GM12878 (cell line): Measurements from ENCODE around the gene CFB. TPM values are rescaled to one million over a fixed set of nuclear protein-coding genes. Genes with fewer than 3 reads are reported as not detected.
A peak's percentile ranks its signal among the peaks of the same experiment; 100 is the strongest.

Experiments
- ATAC-seq: fragments of 200-7000 bp; cut with Tn5 transposase; 3 replicates; pipeline ENCODE4 v1.9.1; 2020; ENCODE audit warnings: mild to moderate bottlenecking, moderate library complexity
- Bru-seq: library from RNA; stranded (reverse); fragments of 400-500 nt; gene quantifications from one replicate; lab custom pipeline; 2021; lab: Mats Ljungman, UMichigan
- BruChase-seq, 2 experiments: library from RNA; stranded (reverse); fragments of 400-500 nt; gene quantifications; one replicate each; lab custom pipeline; 2021; lab: Mats Ljungman, UMichigan
- BruUV-seq: library from RNA; stranded (reverse); fragments of 400-500 nt; replicated peaks from 2 replicates; lab custom pipeline; 2021; lab: Mats Ljungman, UMichigan
- CTCF ChIA-PET: fragments of 300-600 bp; sonication (Branson Sonifier 250); formaldehyde crosslinking; extraction: SDS; loops from one replicate; lab custom pipeline; 2021; ENCODE audit warnings: inconsistent platforms; lab: Yijun Ruan, JAX
- POLR2A ChIA-PET: fragments of 350-600 bp; formaldehyde crosslinking; extraction: SDS; loops from one replicate; lab custom pipeline; 2021; ENCODE audit warnings: inconsistent platforms; lab: Charles Lee
- RAD21 ChIA-PET: fragments of 300-600 bp; sonication (Branson Sonifier 250); formaldehyde crosslinking; loops from one replicate; lab custom pipeline; 2023; ENCODE audit warnings: antibody characterized with exemption; ENCODE audit not compliant: unreplicated experiment; lab: Charles Lee
- SMC1A ChIA-PET: fragments of 300-600 bp; sonication (Branson Sonifier 250); formaldehyde crosslinking; loops from one replicate; lab custom pipeline; 2023; ENCODE audit not compliant: unreplicated experiment, uncharacterized antibody; lab: Charles Lee
- DNase-seq: peaks from one replicate; pipeline ENCODE4 v3.0.0-alpha.2; 2011; ENCODE audit warnings: low read depth, low spot score
- FAIRE-seq: peaks from 3 replicates; lab custom pipeline; 2011; peaks lifted over from hg19 to GRCh38; lab: Jason Lieb, UNC
- H2AFZ ChIP-seq: 2 replicates; pipeline ENCODE4 v1.6.0; 2011; ENCODE audit warnings: low read depth, low read length, control low read depth; ENCODE audit not compliant: control insufficient read depth
- H3K27ac ChIP-seq: 2 replicates; pipeline ENCODE4 v1.5.1; 2011; ENCODE audit warnings: control low read depth; ENCODE audit not compliant: control insufficient read depth, insufficient read depth
- H3K27me3 ChIP-seq, 2 experiments: replicated peaks in 1 of 2; 2 replicates each; pipeline versions ENCODE4 v1.6.0 to v1.6.1; 2011; ENCODE audit warnings: low read length in 1 of 2; ENCODE audit not compliant: control insufficient read depth in 2 of 2, insufficient read depth in 2 of 2
- H3K36me3 ChIP-seq, 2 experiments: 2 replicates each; pipeline ENCODE4 v1.5.1; 2011; ENCODE audit warnings: low read length in 1 of 2; ENCODE audit not compliant: control insufficient read depth in 2 of 2, insufficient read depth in 2 of 2
- H3K4me1 ChIP-seq: 2 replicates; pipeline ENCODE4 v1.6.1; 2011; ENCODE audit warnings: mild to moderate bottlenecking, low read length, moderate library complexity, mixed read lengths; ENCODE audit not compliant: control insufficient read depth, insufficient read depth
- H3K4me2 ChIP-seq: 2 replicates; pipeline ENCODE4 v1.6.0; 2011; ENCODE audit warnings: control low read depth; ENCODE audit not compliant: control insufficient read depth, insufficient read depth
- H3K4me3 ChIP-seq: fragments of 200-600 bp; sonication (generic); 2 replicates; pipeline ENCODE4 v1.5.1; 2016
- H3K79me2 ChIP-seq: 2 replicates; pipeline ENCODE4 v1.6.0; 2011; ENCODE audit warnings: low read length; ENCODE audit not compliant: control insufficient read depth, insufficient read depth
- H3K9ac ChIP-seq: 2 replicates; pipeline ENCODE4 v1.8.0; 2011; ENCODE audit warnings: low read length, control low read depth, mixed read lengths; ENCODE audit not compliant: control insufficient read depth, insufficient read depth
- H3K9me3 ChIP-seq: replicated peaks from 3 replicates; pipeline ENCODE4 v1.5.1; 2011; ENCODE audit warnings: mild to moderate bottlenecking, low read length; ENCODE audit not compliant: control insufficient read depth, insufficient read depth
- H4K20me1 ChIP-seq: 2 replicates; pipeline ENCODE4 v1.6.0; 2011; ENCODE audit not compliant: control insufficient read depth, insufficient read depth
- GATAD2B ChIP-seq: fragments of 450-650 bp; conservative IDR thresholded peaks from 2 replicates; pipeline ENCODE4 v1.6.1; 2017; ENCODE audit warnings: low read depth, mild to moderate bottlenecking, moderate library complexity
- JUNB ChIP-seq: IDR thresholded peaks from 2 replicates; pipeline ENCODE4 v1.6.1; 2016; ENCODE audit warnings: antibody characterized with exemption, mild to moderate bottlenecking
- WGBS: methylation state at CpG from one replicate; pipeline ENCODE4 v1.1.6; 2016; ENCODE audit warnings: low lambda C conversion rate; ENCODE audit not compliant: insufficient replicate concordance, insufficient coverage; ENCODE audit errors: missing lambda C conversion rate; 5-methylcytosine and 5-hydroxymethylcytosine counted together
- in situ Hi-C: fragments of 300-500 bp; cut with MboI; formaldehyde crosslinking; loops from 9 replicates; pipeline ENCODE4 v1.14.3; 2018; ENCODE audit warnings: mixed read lengths
- intact Hi-C: fragments of 100-400 bp; cut with micrococcal nuclease; formaldehyde crosslinking; loops from one replicate; pipeline ENCODE4 v1.14.2; 2022; ENCODE audit not compliant: unreplicated experiment
- long read RNA-seq, 2 experiments: library from polyadenylated mRNA; unstranded; transcript quantifications; one replicate each; pipeline ENCODE4 v2.0.0, GENCODE V29; 2019 to 2020
- polyA minus RNA-seq, 3 experiments: library from RNA; depleted of rRNA, polyadenylated mRNA; stranded (reverse); fragments of >200 nt; gene quantifications; 2 replicates each; pipeline ENCODE4 v1.2.3, GENCODE V29; 2011
- polyA plus RNA-seq, 11 experiments: library from polyadenylated mRNA; depleted of rRNA in 4 of 11; unstranded in 6 of 11; stranded (reverse) in 5 of 11; fragments of >200 nt; fragmentation: Nextera tagmentation in 4 of 11; fragmentation: Illumina TruSeq in 1 of 11; extraction: Ambion mirVana in 4 of 11; extraction: Trizol in 1 of 11; gene quantifications; 1 replicate in 1 of 11; 2 replicates in 10 of 11; pipeline versions ENCODE4 v1.2.1 to v1.2.3, GENCODE V29; 2011 to 2016; ENCODE audit warnings: inconsistent platforms in 2 of 11, missing spikeins in 2 of 11, low read depth in 1 of 11
- total RNA-seq, 4 experiments: library from RNA; depleted of rRNA in 3 of 4; stranded (reverse); fragments of >200 nt in 3 of 4; fragmentation: Illumina TruSeq in 1 of 4; extraction: Trizol in 1 of 4; gene quantifications; 2 replicates each; pipeline versions ENCODE4 v1.2.1 to v1.2.3, GENCODE V29; 2013 to 2021
- TF ChIP-seq, protein P1 (sequence below): fragments of 450-650 bp; IDR thresholded peaks from 2 replicates; pipeline ENCODE4 v1.6.1; 2016; ENCODE audit warnings: mild to moderate bottlenecking

Gene CFB
- 0.27 and 1.1 TPM in 2 replicates for total RNA-seq (2013; cell fraction: nucleolus; rRNA removed)
- total RNA-seq (2014; rRNA removed) (not detected in 2 replicates), total RNA-seq (2014; rRNA removed; fragmentation: Illumina TruSeq; extraction: Trizol) (not detected in 2 replicates), total RNA-seq (2021) (0.44 and 0.72 TPM in 2 replicates), polyA plus RNA-seq (2011; rRNA removed) (not detected in 2 replicates), polyA plus RNA-seq (2014; fragmentation: Illumina TruSeq; extraction: Trizol) (not detected in 2 replicates), polyA plus RNA-seq (2014; fragmentation: Nextera tagmentation; extraction: Ambion mirVana) (under 1 TPM in 1 of 2 experiments, not detected in 1; 0.09 TPM), polyA plus RNA-seq (2014; rRNA removed) (not detected in 2 replicates), polyA plus RNA-seq (2016; fragmentation: Nextera tagmentation; extraction: Ambion mirVana) (1 to 10 TPM in 1 of 2 experiments, not detected in 1; 1.7 TPM), polyA minus RNA-seq (2011; rRNA and poly(A)+ RNA removed) (not detected in 2 replicates), Bru-seq, nascent RNA (not detected), BruChase-seq, experiment 1, labeled RNA remaining after a 6-hour chase (percentile 32 among the genes with signal in this experiment), BruChase-seq, experiment 2, labeled RNA remaining after a 2-hour chase (percentile 12 among the genes with signal in this experiment)
- polyA plus RNA-seq (2011; ENCODE audit: low read depth) = not detected
- not detected in 2 replicates for polyA plus RNA-seq (2011; cell fraction: cytosol; rRNA removed)
- 0.57 and 0.63 TPM in 2 replicates for polyA plus RNA-seq (2011; cell fraction: nucleus; rRNA removed)
- polyA plus RNA-seq (2012) = 0.41 and 0.72 TPM in 2 replicates
- polyA minus RNA-seq (2011; cell fraction: cytosol; rRNA and poly(A)+ RNA removed) = 1.7 and 3.8 TPM in 2 replicates
- polyA minus RNA-seq (2011; cell fraction: nucleus; rRNA and poly(A)+ RNA removed) = 0.48 and 0.57 TPM in 2 replicates
- long read RNA-seq, experiment 1 = 0 reads
- long read RNA-seq, experiment 2 = 0 reads

DNA sequence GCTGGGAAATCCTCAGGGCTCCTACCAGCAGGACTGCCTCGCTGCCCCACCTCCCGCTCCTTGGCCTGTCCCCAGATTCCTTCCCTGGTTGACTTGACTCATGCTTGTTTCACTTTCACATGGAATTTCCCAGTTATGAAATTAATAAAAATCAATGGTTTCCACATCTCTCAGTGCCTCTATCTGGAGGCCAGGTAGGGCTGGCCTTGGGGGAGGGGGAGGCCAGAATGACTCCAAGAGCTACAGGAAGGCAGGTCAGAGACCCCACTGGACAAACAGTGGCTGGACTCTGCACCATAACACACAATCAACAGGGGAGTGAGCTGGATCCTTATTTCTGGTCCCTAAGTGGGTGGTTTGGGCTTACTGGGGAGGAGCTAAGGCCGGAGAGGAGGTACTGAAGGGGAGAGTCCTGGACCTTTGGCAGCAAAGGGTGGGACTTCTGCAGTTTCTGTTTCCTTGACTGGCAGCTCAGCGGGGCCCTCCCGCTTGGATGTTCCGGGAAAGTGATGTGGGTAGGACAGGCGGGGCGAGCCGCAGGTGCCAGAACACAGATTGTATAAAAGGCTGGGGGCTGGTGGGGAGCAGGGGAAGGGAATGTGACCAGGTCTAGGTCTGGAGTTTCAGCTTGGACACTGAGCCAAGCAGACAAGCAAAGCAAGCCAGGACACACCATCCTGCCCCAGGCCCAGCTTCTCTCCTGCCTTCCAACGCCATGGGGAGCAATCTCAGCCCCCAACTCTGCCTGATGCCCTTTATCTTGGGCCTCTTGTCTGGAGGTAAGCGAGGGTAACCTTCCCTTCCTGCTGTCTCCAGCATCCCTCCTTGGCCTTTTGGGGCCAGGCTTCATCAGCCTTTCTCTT, at the start of gene CFB:
Gene CFB (plus strand): TSS at position 589 of the 863 bp plus-strand sequence. CDS start 127 bp downstream, at position 716.
- Histone ChIP-seq H3K4me2 (no peak within 1 kb of the TSS), H3K27ac (no peak within 1 kb of the TSS), H3K4me3 (no peak within 1 kb of the TSS), H3K36me3 (no peaks in the 10 kb centered on the region), H2AFZ (no peak within 1 kb of the TSS), H3K4me1 (peaks cover 3% of the 10 kb centered on the region; the same call in 1 of the 2 replicates), H3K9me3 (no peaks in the 10 kb centered on the region), H3K27me3 (peaks cover 0 to 3% of the 10 kb centered on the region in 2 experiments; a peak in 3 of 4 replicates), H3K79me2 (no peaks in the 10 kb centered on the region), H4K20me1 (no peaks in the 10 kb centered on the region), H3K9ac (no peak within 1 kb of the TSS)
- no peak for DNase-seq
- WGBS = 27% methylated on average over 11 of the region's 11 CpGs
- POLR2A ChIA-PET = interaction anchor here (0.5 kb wide), 1 partner anchor 113 kb away, joined by 7 read pairs; no protein-coding TSS in a partner anchor
- no TSS peak for BruUV-seq
- in situ Hi-C loops (no loop called here), intact Hi-C loops (no loop called here)
- SMC1A ChIA-PET = no interaction called here
- FAIRE-seq = no peak
- ATAC-seq = no peak; the same call in 2 of the 3 replicates
- RAD21 ChIA-PET = no interaction called here
- CTCF ChIA-PET = interaction anchor here (0.8 kb wide), 1 partner anchor 76 kb away, joined by 3 read pairs; no protein-coding TSS in a partner anchor
- TF ChIP-seq JUNB (0 out of 2 replicates have a peak, but pooled peaks have one; percentile 24), GATAD2B (no peak)
- TF ChIP-seq, protein P1, sequence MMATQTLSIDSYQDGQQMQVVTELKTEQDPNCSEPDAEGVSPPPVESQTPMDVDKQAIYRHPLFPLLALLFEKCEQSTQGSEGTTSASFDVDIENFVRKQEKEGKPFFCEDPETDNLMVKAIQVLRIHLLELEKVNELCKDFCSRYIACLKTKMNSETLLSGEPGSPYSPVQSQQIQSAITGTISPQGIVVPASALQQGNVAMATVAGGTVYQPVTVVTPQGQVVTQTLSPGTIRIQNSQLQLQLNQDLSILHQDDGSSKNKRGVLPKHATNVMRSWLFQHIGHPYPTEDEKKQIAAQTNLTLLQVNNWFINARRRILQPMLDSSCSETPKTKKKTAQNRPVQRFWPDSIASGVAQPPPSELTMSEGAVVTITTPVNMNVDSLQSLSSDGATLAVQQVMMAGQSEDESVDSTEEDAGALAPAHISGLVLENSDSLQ = 0 out of 2 replicates have a peak, but pooled peaks have one; percentile 22
